ENCODE data around the gene BTBD9. TPM values are rescaled to one million over a fixed set of nuclear protein-coding genes. Genes with fewer than 3 reads are reported as not detected.

Gene BTBD9
- total RNA-seq, 1 experiment from 2014 or later, result 4.3 TPM

DNA sequence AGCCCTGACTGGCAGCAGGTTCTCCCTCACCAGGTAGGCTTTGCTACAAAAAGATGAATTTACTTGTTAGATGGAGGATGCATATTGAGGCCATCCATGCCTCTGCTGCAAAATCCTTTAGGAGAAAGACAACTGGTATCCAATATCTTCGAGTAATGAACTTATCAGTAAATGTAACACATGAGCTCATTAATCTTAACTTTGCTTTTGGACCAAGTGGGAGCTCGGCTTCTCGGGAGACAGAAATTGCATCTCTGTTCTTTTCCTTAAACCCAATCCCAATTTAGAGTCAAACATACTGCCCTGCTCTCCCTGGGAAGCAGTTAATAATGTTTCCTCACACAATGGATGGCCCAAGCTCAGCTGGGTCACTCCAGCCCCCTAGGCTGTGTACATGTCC, 489.7 kb downstream of the BTBD9 start:
- Histone ChIP-seq H3K4me1 (ENCODE audit: insufficient read depth, low read length) (peaks cover 11% of the 10 kb centered on the region), H2AFZ (ENCODE audit: low read length) (no peak overlapping the region), H3K79me2 (ENCODE audit: low read length) (no peaks in the 10 kb centered on the region), H3K9ac (ENCODE audit: low read length) (no peak overlapping the region), H3K27ac (ENCODE audit: low read length) (no peak overlapping the region), H3K36me3 (ENCODE audit: low read depth, low read length) (no peaks in the 10 kb centered on the region), H3F3A (ENCODE audit: low read length, unreplicated experiment) (no peaks in the 10 kb centered on the region), H3K27me3 (ENCODE audit: low read length) (no peaks in the 10 kb centered on the region), H3K9me2 (replicated peaks; ENCODE audit: low read length) (no peaks in the 10 kb centered on the region), H4K20me1 (ENCODE audit: low read length) (peaks cover 10% of the 10 kb centered on the region; the same call in 1 of the 2 replicates), H3K4me2 (ENCODE audit: low read length) (no peak overlapping the region), H3K4me3 (ENCODE audit: low read length) (no peak overlapping the region), H3K9me3 (ENCODE audit: low read length) (no peaks in the 10 kb centered on the region)
- intact Hi-C loops (cut with micrococcal nuclease), result loop anchor here (10.0 kb wide), 1 partner anchor 345 kb away; no protein-coding TSS in a partner anchor
- BruUV-seq (replicated peaks), result no TSS peak
- ATAC-seq (no peak), DNase-seq (no peak)
- ChIA-PET POLR2A (ENCODE audit: unreplicated experiment) (no interaction called here), CTCF (interaction anchor here (0.6 kb wide), 1 partner anchor 152 kb away, joined by 3 read pairs; no protein-coding TSS in a partner anchor)
- no peak for TF ChIP-seq EZH2 (IDR thresholded peaks at IDR 0.05; ENCODE audit: low read length, unreplicated experiment)
- TF ChIP-seq EZH2phosphoT487 (IDR thresholded peaks at IDR 0.05; ENCODE audit: borderline replicate concordance, low read length), result no peak
- TF ChIP-seq, protein P1, sequence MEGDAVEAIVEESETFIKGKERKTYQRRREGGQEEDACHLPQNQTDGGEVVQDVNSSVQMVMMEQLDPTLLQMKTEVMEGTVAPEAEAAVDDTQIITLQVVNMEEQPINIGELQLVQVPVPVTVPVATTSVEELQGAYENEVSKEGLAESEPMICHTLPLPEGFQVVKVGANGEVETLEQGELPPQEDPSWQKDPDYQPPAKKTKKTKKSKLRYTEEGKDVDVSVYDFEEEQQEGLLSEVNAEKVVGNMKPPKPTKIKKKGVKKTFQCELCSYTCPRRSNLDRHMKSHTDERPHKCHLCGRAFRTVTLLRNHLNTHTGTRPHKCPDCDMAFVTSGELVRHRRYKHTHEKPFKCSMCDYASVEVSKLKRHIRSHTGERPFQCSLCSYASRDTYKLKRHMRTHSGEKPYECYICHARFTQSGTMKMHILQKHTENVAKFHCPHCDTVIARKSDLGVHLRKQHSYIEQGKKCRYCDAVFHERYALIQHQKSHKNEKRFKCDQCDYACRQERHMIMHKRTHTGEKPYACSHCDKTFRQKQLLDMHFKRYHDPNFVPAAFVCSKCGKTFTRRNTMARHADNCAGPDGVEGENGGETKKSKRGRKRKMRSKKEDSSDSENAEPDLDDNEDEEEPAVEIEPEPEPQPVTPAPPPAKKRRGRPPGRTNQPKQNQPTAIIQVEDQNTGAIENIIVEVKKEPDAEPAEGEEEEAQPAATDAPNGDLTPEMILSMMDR (conservative IDR thresholded peaks at IDR 0.05; ENCODE audit: low read depth, low read length), result no peak

- H3K9ac ChIP-seq (ENCODE audit: low read length), result no peak overlapping the region
- intact Hi-C loops (cut with micrococcal nuclease), result no loop called here
- no peaks in the 10 kb centered on the region for H3K79me2 ChIP-seq (ENCODE audit: low read length)
- H3K27ac ChIP-seq (ENCODE audit: low read length), result no peak overlapping the region
- peaks cover 10% of the 10 kb centered on the region; the same call in 1 of the 2 replicates for H4K20me1 ChIP-seq (ENCODE audit: low read length)
- no peak for TF ChIP-seq EZH2phosphoT487 (IDR thresholded peaks at IDR 0.05; ENCODE audit: borderline replicate concordance, low read length)
- TF ChIP-seq, protein P1 (conservative IDR thresholded peaks at IDR 0.05; ENCODE audit: low read depth, low read length), result no peak
- TF ChIP-seq EZH2 (IDR thresholded peaks at IDR 0.05; ENCODE audit: low read length, unreplicated experiment), result no peak
- no peak for DNase-seq
- H3K4me3 ChIP-seq (ENCODE audit: low read length), result no peak overlapping the region
- ATAC-seq, result no peak
- 0 out of 2 replicates have a peak, but pooled peaks cover 6% of the 10 kb centered on the region for H3K4me1 ChIP-seq (ENCODE audit: insufficient read depth, low read length)
- no peak overlapping the region for H3K4me2 ChIP-seq (ENCODE audit: low read length)
- no peaks in the 10 kb centered on the region for H3K9me2 ChIP-seq (replicated peaks; ENCODE audit: low read length)
- CTCF ChIA-PET, result interaction anchor here (0.6 kb wide), 1 partner anchor 153 kb away, joined by 3 read pairs; no protein-coding TSS in a partner anchor
- no peaks in the 10 kb centered on the region for H3K9me3 ChIP-seq (ENCODE audit: low read length)
- H3K36me3 ChIP-seq (ENCODE audit: low read depth, low read length), result no peaks in the 10 kb centered on the region
- no peaks in the 10 kb centered on the region for H3K27me3 ChIP-seq (ENCODE audit: low read length)
- no TSS peak for BruUV-seq (replicated peaks)
- no peak overlapping the region for H2AFZ ChIP-seq (ENCODE audit: low read length)
- POLR2A ChIA-PET (ENCODE audit: unreplicated experiment), result no interaction called here
- no peaks in the 10 kb centered on the region for H3F3A ChIP-seq (ENCODE audit: low read length, unreplicated experiment)
These were observed 490.2 kb downstream of the BTBD9 start for GRCh38 chr6:38149531-38149930.

DNA sequence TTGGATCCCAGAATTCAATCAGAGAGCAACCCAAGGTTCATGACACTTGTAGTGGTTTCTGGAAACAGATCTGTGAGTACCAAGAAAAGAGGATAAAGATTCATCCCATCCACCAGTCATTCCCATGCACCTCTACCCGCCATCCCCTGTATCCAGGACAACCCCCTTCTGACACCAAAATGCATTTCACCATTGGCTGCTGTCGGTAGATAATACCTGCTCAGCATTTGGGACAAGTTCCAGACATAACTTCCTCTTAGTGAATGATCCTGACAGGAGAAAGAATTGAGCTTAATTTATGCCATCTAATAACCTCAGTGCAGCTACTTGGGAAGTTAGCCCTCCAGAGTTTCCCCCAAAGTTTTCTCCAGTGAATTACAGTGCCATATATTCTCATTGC, 491.1 kb downstream of the BTBD9 start:
- H4K20me1 ChIP-seq (ENCODE audit: low read length), result peaks cover 10% of the 10 kb centered on the region; the same call in 1 of the 2 replicates
- no peaks in the 10 kb centered on the region for H3K27me3 ChIP-seq (ENCODE audit: low read length)
- no peak overlapping the region for H3K27ac ChIP-seq (ENCODE audit: low read length)
- ChIA-PET POLR2A (ENCODE audit: unreplicated experiment) (no interaction called here), CTCF (no interaction called here)
- intact Hi-C loops (cut with micrococcal nuclease), result no loop called here
- TF ChIP-seq, protein P1 (conservative IDR thresholded peaks at IDR 0.05; ENCODE audit: low read depth, low read length), result no peak
- no peak for TF ChIP-seq EZH2 (IDR thresholded peaks at IDR 0.05; ENCODE audit: low read length, unreplicated experiment)
- no peak for TF ChIP-seq EZH2phosphoT487 (IDR thresholded peaks at IDR 0.05; ENCODE audit: borderline replicate concordance, low read length)
- no peak overlapping the region for H3K9ac ChIP-seq (ENCODE audit: low read length)
- no peak overlapping the region for H3K4me2 ChIP-seq (ENCODE audit: low read length)
- H3K9me2 ChIP-seq (replicated peaks; ENCODE audit: low read length), result no peaks in the 10 kb centered on the region
- no peak overlapping the region for H2AFZ ChIP-seq (ENCODE audit: low read length)
- no peaks in the 10 kb centered on the region for H3K9me3 ChIP-seq (ENCODE audit: low read length)
- DNase-seq, result no peak
- H3F3A ChIP-seq (ENCODE audit: low read length, unreplicated experiment), result no peaks in the 10 kb centered on the region
- no peaks in the 10 kb centered on the region for H3K36me3 ChIP-seq (ENCODE audit: low read depth, low read length)
- H3K4me3 ChIP-seq (ENCODE audit: low read length), result no peak overlapping the region
- BruUV-seq (replicated peaks), result no TSS peak
- no peaks in the 10 kb centered on the region for H3K79me2 ChIP-seq (ENCODE audit: low read length)
- 0 out of 2 replicates have a peak, but pooled peaks cover 4% of the 10 kb centered on the region for H3K4me1 ChIP-seq (ENCODE audit: insufficient read depth, low read length)
- no peak for ATAC-seq

All from PC-3 (cell line).